Activated naive CD8-positive, alpha-beta T cell treated with anti-CD3 and anti-CD28 coated beads, Interleukin-2, amount 50 U/mL, for 24 hours (primary cell): ENCODE measurements around the gene MYO1E.

Experiments
- ATAC-seq: fragments of 150-1000 bp; cut with Tn5 transposase; one replicate; pipeline ENCODE4 v1.10.0; 2021
- DNase-seq: peaks from one replicate; pipeline ENCODE4 v3.0.0; 2021
- H3K27ac Mint-ChIP-seq: one replicate; pipeline ENCODE4 v1.8.0; 2021; ENCODE audit warnings: mild to moderate bottlenecking, mixed read lengths
- H3K27me3 Mint-ChIP-seq: one replicate; pipeline ENCODE4 v1.8.0; 2021; ENCODE audit warnings: mixed read lengths
- H3K36me3 Mint-ChIP-seq: one replicate; pipeline ENCODE4 v1.8.0; 2021; ENCODE audit warnings: low read depth, mixed read lengths
- H3K4me1 Mint-ChIP-seq: one replicate; pipeline ENCODE4 v1.8.0; 2021; ENCODE audit warnings: mixed read lengths
- H3K4me3 Mint-ChIP-seq: one replicate; pipeline ENCODE4 v1.8.0; 2021; ENCODE audit warnings: mild to moderate bottlenecking, moderate library complexity, mixed read lengths
- H3K9me3 Mint-ChIP-seq: one replicate; pipeline ENCODE4 v1.8.0; 2021; ENCODE audit warnings: mixed read lengths

Gene MYO1E

GRCh38 chr15:59199626-59200465 is 172.8 kb downstream of the MYO1E start:
- Mint-ChIP-seq H3K4me3 (no peak overlapping the region), H3K4me1 (peaks cover 3% of the 10 kb centered on the region), H3K27me3 (peaks cover 1% of the 10 kb centered on the region), H3K27ac (no peak overlapping the region), H3K36me3 (peaks cover 3% of the 10 kb centered on the region), H3K9me3 (no peaks in the 10 kb centered on the region)
- no peak for ATAC-seq
- no peak for DNase-seq

DNA sequence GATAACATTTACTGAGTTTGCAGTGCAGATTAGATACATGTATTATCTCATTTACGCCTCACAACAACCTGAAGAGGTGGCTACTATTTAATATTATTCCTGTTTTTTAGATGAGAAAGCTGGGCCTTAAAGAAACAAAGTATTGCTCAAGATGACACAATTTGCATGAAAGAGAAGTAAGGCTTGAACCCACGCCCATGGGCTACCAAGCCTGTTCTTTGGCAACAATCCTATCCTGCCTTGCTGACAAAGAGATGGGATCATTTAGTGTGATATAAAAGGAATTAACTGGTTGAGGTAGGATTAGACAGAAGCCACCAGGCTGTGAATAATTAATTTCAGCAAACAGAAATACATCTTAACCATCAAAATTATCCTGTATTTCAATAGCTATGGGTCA is 175.2 kb downstream of the MYO1E start:
- no peaks in the 10 kb centered on the region for H3K9me3 Mint-ChIP-seq
- no peak overlapping the region for H3K4me3 Mint-ChIP-seq
- peaks cover 6% of the 10 kb centered on the region for H3K4me1 Mint-ChIP-seq
- H3K27me3 Mint-ChIP-seq, result peaks cover 4% of the 10 kb centered on the region
- H3K36me3 Mint-ChIP-seq, result peaks cover 7% of the 10 kb centered on the region
- H3K27ac Mint-ChIP-seq, result no peak overlapping the region
- ATAC-seq (no peak), DNase-seq (no peak)

GRCh38 chr15:59196416-59196815 is 176.3 kb downstream of the MYO1E start:
- ATAC-seq (no peak), DNase-seq (no peak)
- H3K9me3 Mint-ChIP-seq, result no peaks in the 10 kb centered on the region
- H3K27ac Mint-ChIP-seq, result no peak overlapping the region
- H3K27me3 Mint-ChIP-seq, result peaks cover 4% of the 10 kb centered on the region
- H3K4me1 Mint-ChIP-seq, result peaks cover 6% of the 10 kb centered on the region
- H3K36me3 Mint-ChIP-seq, result peaks cover 7% of the 10 kb centered on the region
- H3K4me3 Mint-ChIP-seq, result no peak overlapping the region

GRCh38 chr15:59194639-59195325 is 177.9 kb downstream of the MYO1E start:
- peak; percentile 54 for ATAC-seq
- Mint-ChIP-seq H3K36me3 (peaks cover 7% of the 10 kb centered on the region), H3K4me1 (peaks cover 6% of the 10 kb centered on the region), H3K27me3 (peaks cover 4% of the 10 kb centered on the region), H3K27ac (peak overlapping the region; percentile 42), H3K4me3 (no peak overlapping the region), H3K9me3 (no peaks in the 10 kb centered on the region)
- no peak for DNase-seq

- Mint-ChIP-seq H3K36me3 (peaks cover 12% of the 10 kb centered on the region), H3K4me1 (peaks cover 6% of the 10 kb centered on the region), H3K27ac (no peak overlapping the region), H3K9me3 (no peaks in the 10 kb centered on the region), H3K4me3 (no peak overlapping the region), H3K27me3 (peaks cover 4% of the 10 kb centered on the region)
- ATAC-seq (no peak), DNase-seq (no peak)
Measured at GRCh38 chr15:59191855-59192237, 180.8 kb downstream of the MYO1E start.

DNA sequence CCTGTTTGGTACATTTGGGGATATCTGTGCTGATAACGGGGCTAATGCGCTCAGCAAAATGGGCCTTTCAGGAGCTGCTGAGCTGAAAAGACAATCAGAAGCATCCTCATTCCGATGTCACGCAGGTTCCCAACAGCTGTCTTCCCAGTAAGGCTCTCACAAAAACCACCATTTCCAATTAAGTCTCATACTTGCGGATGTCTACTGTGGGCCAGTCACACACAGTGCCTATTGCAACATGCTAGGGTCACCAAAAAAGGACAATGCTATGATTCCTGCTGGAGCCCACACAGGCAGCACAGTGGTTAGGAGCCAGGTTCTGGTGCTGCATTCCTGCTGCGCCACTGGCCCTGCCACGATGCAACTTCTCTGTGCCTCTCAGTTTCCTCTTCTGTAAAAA is 182.4 kb downstream of the MYO1E start:
- DNase-seq (no peak), ATAC-seq (no peak)
- H3K4me1 Mint-ChIP-seq, result peaks cover 6% of the 10 kb centered on the region
- H3K9me3 Mint-ChIP-seq, result no peaks in the 10 kb centered on the region
- H3K27me3 Mint-ChIP-seq, result peaks cover 4% of the 10 kb centered on the region
- no peak overlapping the region for H3K27ac Mint-ChIP-seq
- H3K36me3 Mint-ChIP-seq, result peaks cover 12% of the 10 kb centered on the region
- no peak overlapping the region for H3K4me3 Mint-ChIP-seq

- DNase-seq (no peak), ATAC-seq (no peak)
- no peaks in the 10 kb centered on the region for H3K4me1 Mint-ChIP-seq
- H3K27me3 Mint-ChIP-seq, result peaks cover 2% of the 10 kb centered on the region
- peaks cover 11% of the 10 kb centered on the region for H3K36me3 Mint-ChIP-seq
- H3K4me3 Mint-ChIP-seq, result no peak overlapping the region
- no peaks in the 10 kb centered on the region for H3K9me3 Mint-ChIP-seq
- H3K27ac Mint-ChIP-seq, result no peak overlapping the region
Measured at GRCh38 chr15:59189241-59189640, 183.4 kb downstream of the MYO1E start.

GRCh38 chr15:59186501-59186900 is 186.2 kb downstream of the MYO1E start:
- ATAC-seq (no peak), DNase-seq (no peak)
- Mint-ChIP-seq H3K27me3 (no peaks in the 10 kb centered on the region), H3K4me3 (no peak overlapping the region), H3K27ac (no peak overlapping the region), H3K9me3 (peaks cover 8% of the 10 kb centered on the region), H3K36me3 (peaks cover 15% of the 10 kb centered on the region), H3K4me1 (no peaks in the 10 kb centered on the region)

- Mint-ChIP-seq H3K4me3 (no peak overlapping the region), H3K36me3 (peaks cover 15% of the 10 kb centered on the region)
- peak; percentile 63 for ATAC-seq
Measured at GRCh38 chr15:59185725-59186124, 186.9 kb downstream of the MYO1E start.

GRCh38 chr15:59180945-59181600 is 191.6 kb downstream of the MYO1E start:
- no peak for DNase-seq
- peaks cover 10% of the 10 kb centered on the region for H3K36me3 Mint-ChIP-seq
- H3K27me3 Mint-ChIP-seq, result peaks cover 9% of the 10 kb centered on the region
- peaks cover 10% of the 10 kb centered on the region for H3K9me3 Mint-ChIP-seq
- no peaks in the 10 kb centered on the region for H3K4me1 Mint-ChIP-seq
- H3K4me3 Mint-ChIP-seq, result no peak overlapping the region
- no peak for ATAC-seq
- no peak overlapping the region for H3K27ac Mint-ChIP-seq

More at GRCh38 chr15:59185725-59186124, 186.9 kb downstream of the MYO1E start:
- no peak for DNase-seq
- Mint-ChIP-seq H3K27me3 (no peaks in the 10 kb centered on the region), H3K27ac (no peak overlapping the region), H3K9me3 (peaks cover 10% of the 10 kb centered on the region), H3K4me1 (no peaks in the 10 kb centered on the region)

GRCh38 chr15:59179717-59180116 is 193.0 kb downstream of the MYO1E start:
- ATAC-seq, result no peak
- Mint-ChIP-seq H3K9me3 (peaks cover 10% of the 10 kb centered on the region), H3K27ac (no peak overlapping the region), H3K4me3 (no peak overlapping the region), H3K36me3 (peaks cover 9% of the 10 kb centered on the region), H3K4me1 (peaks cover 3% of the 10 kb centered on the region), H3K27me3 (peaks cover 11% of the 10 kb centered on the region)
- no peak for DNase-seq

- Mint-ChIP-seq H3K27me3 (peaks cover 11% of the 10 kb centered on the region), H3K4me1 (peaks cover 3% of the 10 kb centered on the region), H3K9me3 (peaks cover 10% of the 10 kb centered on the region), H3K4me3 (no peak overlapping the region), H3K36me3 (peaks cover 10% of the 10 kb centered on the region), H3K27ac (no peak overlapping the region)
- DNase-seq (no peak), ATAC-seq (no peak)
Measured at GRCh38 chr15:59178151-59178695, 194.4 kb downstream of the MYO1E start.

- peaks cover 7% of the 10 kb centered on the region for H3K36me3 Mint-ChIP-seq
- H3K9me3 Mint-ChIP-seq, result peaks cover 5% of the 10 kb centered on the region
- DNase-seq, result no peak
- no peak overlapping the region for H3K4me3 Mint-ChIP-seq
- ATAC-seq, result no peak
- no peak overlapping the region for H3K27ac Mint-ChIP-seq
- H3K27me3 Mint-ChIP-seq, result peaks cover 11% of the 10 kb centered on the region
- peaks cover 3% of the 10 kb centered on the region for H3K4me1 Mint-ChIP-seq
Measured at GRCh38 chr15:59177317-59177660, 195.4 kb downstream of the MYO1E start.

GRCh38 chr15:59176653-59177316 is 195.9 kb downstream of the MYO1E start:
- Mint-ChIP-seq H3K27ac (no peak overlapping the region), H3K4me3 (no peak overlapping the region), H3K9me3 (peaks cover 5% of the 10 kb centered on the region), H3K4me1 (peaks cover 3% of the 10 kb centered on the region), H3K27me3 (peaks cover 11% of the 10 kb centered on the region), H3K36me3 (peaks cover 7% of the 10 kb centered on the region)
- ATAC-seq (no peak), DNase-seq (no peak)
